Muscle of back (tissue), 10 donors: Measurements from ENCODE around the gene TCERG1. TPM values are rescaled to one million over a fixed set of nuclear protein-coding genes. Genes with fewer than 3 reads are reported as not detected.

Experiments used
- polyA plus RNA-seq, 10 donors: library from polyadenylated mRNA; unstranded; fragments of 120-200 nt; gene quantifications; one replicate each; pipeline ENCODE4 v1.2.1, GENCODE V29; 2013; ENCODE audit not compliant: insufficient read length in 10 of 10

TCERG1 gene
- polyA plus RNA-seq, 10 donors, result 46.6 to 106 (median 71.5) TPM

Other genes with a start within 250 kb of the TCERG1 start
- gene RBM27, start 243.7 kb upstream of the TCERG1 start, polyA plus RNA-seq, result 10 to 100 TPM; 13.1 to 20.6 (median 17.2) TPM
- gene POU4F3, start 108.5 kb upstream of the TCERG1 start, polyA plus RNA-seq, result under 1 TPM in 4 of 10 donors, not detected in 6; 0.05 to 0.17 (median 0.06) TPM
- not detected for gene GPR151, start 68.9 kb downstream of the TCERG1 start, polyA plus RNA-seq